Cardiac muscle cell (in vitro differentiated cells and primary cell): ENCODE results near the gene SGF29. TPM values are rescaled to one million over a fixed set of nuclear protein-coding genes. Genes with fewer than 3 reads are reported as not detected.
"Not testable (repeated sequence)": the region's sequence is repeated elsewhere in the genome, so short reads cannot be mapped to it uniquely, and the experiment has no call there.

Source experiments
- DNase-seq, 2 donors: peaks; one replicate each; pipeline versions ENCODE4 v3.0.0 to v3.0.0-alpha.2; 2010 to 2017; ENCODE audit warnings: low read depth in 1 of 2, low spot score in 1 of 2
- H3K27ac ChIP-seq: fragments of 200-600 bp; sonication (generic); 2 replicates; pipeline ENCODE4 v1.5.1; 2016
- H3K27me3 ChIP-seq: fragments of 200-600 bp; sonication (generic); 2 replicates; pipeline ENCODE4 v1.6.0; 2016; ENCODE audit warnings: control low read depth
- H3K36me3 ChIP-seq: fragments of 200-600 bp; sonication (generic); 2 replicates; pipeline ENCODE4 v1.5.1; 2016; ENCODE audit warnings: control low read depth
- H3K4me1 ChIP-seq: fragments of 200-600 bp; sonication (generic); 2 replicates; pipeline ENCODE4 v1.8.1; 2017; ENCODE audit warnings: low read depth, mild to moderate bottlenecking, mixed run types
- H3K4me3 ChIP-seq: fragments of 200-600 bp; sonication (generic); 2 replicates; pipeline ENCODE4 v1.5.1; 2016; ENCODE audit warnings: mild to moderate bottlenecking
- H3K9me3 ChIP-seq: fragments of 200-600 bp; sonication (generic); 2 replicates; pipeline ENCODE4 v1.5.1; 2017; ENCODE audit warnings: low read depth, mild to moderate bottlenecking, control low read depth
- polyA plus RNA-seq: library from polyadenylated mRNA; unstranded; fragments of >200 nt; fragmentation: Nextera tagmentation; extraction: Ambion mirVana; gene quantifications from 2 replicates; pipeline ENCODE4 v1.2.1, GENCODE V29; 2016
- total RNA-seq: library from RNA; depleted of rRNA; stranded (reverse); fragments of >200 nt; gene quantifications from 2 replicates; pipeline ENCODE4 v1.2.3, GENCODE V29; 2016
- TF ChIP-seq, protein P1 (sequence below): IDR thresholded peaks from 2 replicates; pipeline ENCODE4 v1.5.1; 2012; ENCODE audit warnings: low read depth, mild to moderate bottlenecking, low read length

The SGF29 gene
- total and polyA plus RNA-seq, 2 experiments from 2014 or later: 21.7 to 28.8 TPM

DNA sequence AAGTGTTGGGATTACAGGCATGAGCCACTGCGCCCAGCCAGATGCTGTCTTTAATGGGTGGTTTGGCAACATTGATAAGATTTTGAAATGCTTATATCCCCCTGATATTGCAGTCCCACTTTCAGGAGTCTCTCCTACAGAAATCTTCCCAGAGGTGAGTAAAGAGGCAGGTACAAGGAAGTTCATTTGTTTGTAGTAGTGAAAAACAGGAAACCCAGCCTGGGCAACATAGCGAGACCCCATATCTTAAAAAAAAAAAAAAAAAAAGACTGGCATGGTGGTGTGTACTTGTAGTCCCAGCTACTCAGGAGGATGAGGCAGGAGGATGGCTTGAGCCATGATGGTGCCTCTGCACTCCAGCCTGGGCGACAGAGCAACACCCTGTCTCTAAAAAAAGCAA, 8.7 kb upstream of the SGF29 start:
- no peaks in the 10 kb centered on the region for H3K4me1 ChIP-seq
- TF ChIP-seq, protein P1, sequence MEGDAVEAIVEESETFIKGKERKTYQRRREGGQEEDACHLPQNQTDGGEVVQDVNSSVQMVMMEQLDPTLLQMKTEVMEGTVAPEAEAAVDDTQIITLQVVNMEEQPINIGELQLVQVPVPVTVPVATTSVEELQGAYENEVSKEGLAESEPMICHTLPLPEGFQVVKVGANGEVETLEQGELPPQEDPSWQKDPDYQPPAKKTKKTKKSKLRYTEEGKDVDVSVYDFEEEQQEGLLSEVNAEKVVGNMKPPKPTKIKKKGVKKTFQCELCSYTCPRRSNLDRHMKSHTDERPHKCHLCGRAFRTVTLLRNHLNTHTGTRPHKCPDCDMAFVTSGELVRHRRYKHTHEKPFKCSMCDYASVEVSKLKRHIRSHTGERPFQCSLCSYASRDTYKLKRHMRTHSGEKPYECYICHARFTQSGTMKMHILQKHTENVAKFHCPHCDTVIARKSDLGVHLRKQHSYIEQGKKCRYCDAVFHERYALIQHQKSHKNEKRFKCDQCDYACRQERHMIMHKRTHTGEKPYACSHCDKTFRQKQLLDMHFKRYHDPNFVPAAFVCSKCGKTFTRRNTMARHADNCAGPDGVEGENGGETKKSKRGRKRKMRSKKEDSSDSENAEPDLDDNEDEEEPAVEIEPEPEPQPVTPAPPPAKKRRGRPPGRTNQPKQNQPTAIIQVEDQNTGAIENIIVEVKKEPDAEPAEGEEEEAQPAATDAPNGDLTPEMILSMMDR: no peak
- no peaks in the 10 kb centered on the region for H3K36me3 ChIP-seq
- no peak overlapping the region for H3K4me3 ChIP-seq
- H3K27ac ChIP-seq: no peak overlapping the region
- H3K9me3 ChIP-seq: no peaks in the 10 kb centered on the region
- no peak for DNase-seq
- H3K27me3 ChIP-seq: no peaks in the 10 kb centered on the region

DNA sequence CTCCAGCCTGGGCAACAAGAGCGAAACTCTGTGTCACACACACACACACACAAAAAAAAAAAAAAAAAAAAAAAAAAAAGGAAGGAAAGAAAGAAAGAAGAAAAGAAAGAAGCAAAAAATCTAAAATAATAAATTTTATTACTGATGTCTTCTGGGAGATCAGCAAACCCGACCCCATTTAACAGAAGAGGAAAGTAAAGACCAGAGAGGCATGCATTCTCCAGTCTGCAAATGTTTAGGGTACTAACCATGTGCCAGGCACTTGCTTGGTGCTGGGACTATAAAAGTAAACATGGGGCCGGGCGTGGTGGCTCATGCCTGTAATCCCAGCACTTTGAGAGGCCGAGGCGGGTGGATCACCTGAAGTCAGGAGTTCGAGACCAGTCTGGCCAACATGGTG, 7.8 kb upstream of the SGF29 start:
- not testable (repeated sequence) for DNase-seq, H3K9me3 ChIP-seq, H3K4me1 ChIP-seq, H3K27me3 ChIP-seq, H3K36me3 ChIP-seq, H3K27ac ChIP-seq, H3K4me3 ChIP-seq

DNA sequence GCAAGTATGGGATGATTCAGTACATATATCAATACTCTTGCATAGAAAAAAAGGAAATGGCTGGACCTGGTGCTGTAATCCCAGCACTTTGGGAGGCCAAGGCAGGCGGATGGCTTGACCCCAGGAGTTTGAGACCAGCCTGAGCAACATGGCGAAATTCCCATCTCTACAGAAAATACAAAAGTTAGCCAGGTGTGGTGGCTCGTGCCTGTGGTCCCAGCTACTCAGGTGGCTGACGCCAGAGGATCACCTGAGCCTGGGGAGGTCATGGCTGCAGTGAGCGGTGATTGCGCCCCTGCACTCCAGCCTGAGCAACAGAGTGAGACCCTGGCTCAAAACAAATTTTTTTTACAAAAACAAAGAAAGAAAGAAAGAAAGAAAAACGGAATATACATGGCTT, 7.1 kb upstream of the SGF29 start:
- no peak overlapping the region for H3K27ac ChIP-seq
- no peaks in the 10 kb centered on the region for H3K4me1 ChIP-seq
- no peaks in the 10 kb centered on the region for H3K9me3 ChIP-seq
- no peaks in the 10 kb centered on the region for H3K27me3 ChIP-seq
- TF ChIP-seq, protein P1: no peak
- H3K4me3 ChIP-seq: no peak overlapping the region
- no peaks in the 10 kb centered on the region for H3K36me3 ChIP-seq
- no peak for DNase-seq

DNA sequence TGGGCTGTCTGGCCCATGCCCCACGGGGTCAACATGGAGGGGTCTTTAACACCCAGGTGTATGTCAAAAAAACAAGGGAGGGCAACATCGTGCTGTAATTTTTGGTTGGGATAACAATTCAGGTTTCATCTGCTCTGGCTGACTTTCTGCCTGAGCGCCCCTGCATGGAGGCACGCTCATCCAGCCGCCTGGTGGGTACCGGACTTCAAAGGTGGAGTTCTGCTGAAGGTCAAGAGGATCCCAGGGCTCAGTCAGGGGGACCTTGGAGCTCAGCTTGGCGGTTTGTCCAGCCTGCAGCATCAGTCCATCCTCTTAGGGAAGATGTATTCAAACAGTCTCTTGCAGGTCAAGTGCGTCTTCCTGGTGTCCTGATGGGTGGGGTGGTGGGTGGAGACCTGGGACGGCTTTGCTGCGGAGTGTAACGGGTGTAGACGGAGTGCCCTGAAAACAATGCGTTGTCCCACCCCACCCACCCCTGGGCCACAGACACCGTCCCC, 5.4 kb upstream of the SGF29 start:
- Histone ChIP-seq H3K4me1 (no peaks in the 10 kb centered on the region), H3K27ac (no peak overlapping the region), H3K36me3 (no peaks in the 10 kb centered on the region), H3K27me3 (no peaks in the 10 kb centered on the region), H3K9me3 (no peaks in the 10 kb centered on the region), H3K4me3 (no peak overlapping the region)
- no peak for DNase-seq
- TF ChIP-seq, protein P1: no peak

DNA sequence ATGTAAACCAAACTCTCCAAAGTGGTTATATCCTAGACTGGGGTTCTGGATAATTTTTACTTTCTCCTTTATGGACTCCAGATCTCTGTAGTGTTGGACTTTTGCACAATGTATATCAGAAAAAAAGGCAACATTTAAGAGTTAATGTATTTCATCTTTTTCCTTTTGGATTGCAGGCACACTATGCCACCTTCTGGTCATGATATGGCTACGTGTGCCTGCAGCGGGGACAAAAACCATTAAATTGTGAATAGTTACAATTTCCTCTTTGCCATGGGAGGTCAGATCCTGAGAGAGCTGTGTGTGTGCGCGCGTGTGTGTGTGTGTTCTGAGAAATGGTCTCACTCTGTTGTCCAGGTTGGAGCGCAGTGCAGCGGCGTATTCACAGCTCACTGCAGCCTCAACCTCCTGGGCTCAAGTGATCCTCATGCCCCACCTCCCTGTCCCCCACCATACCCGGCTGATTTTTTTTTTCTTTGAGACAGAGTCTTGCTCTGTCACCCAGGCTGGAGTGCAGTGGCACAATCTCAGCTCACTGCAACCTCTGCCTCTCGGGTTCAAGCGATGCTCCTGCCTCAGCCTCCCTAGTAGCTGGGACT, 4.3 kb upstream of the SGF29 start:
- DNase-seq: peak in 1 of 2 donors; percentile 68
- no peaks in the 10 kb centered on the region for H3K36me3 ChIP-seq
- TF ChIP-seq, protein P1: peak; percentile 60
- H3K4me1 ChIP-seq: peaks cover under 1% of the 10 kb centered on the region
- H3K9me3 ChIP-seq: no peaks in the 10 kb centered on the region
- H3K27ac ChIP-seq: no peak overlapping the region
- no peaks in the 10 kb centered on the region for H3K27me3 ChIP-seq
- no peak overlapping the region for H3K4me3 ChIP-seq

DNA sequence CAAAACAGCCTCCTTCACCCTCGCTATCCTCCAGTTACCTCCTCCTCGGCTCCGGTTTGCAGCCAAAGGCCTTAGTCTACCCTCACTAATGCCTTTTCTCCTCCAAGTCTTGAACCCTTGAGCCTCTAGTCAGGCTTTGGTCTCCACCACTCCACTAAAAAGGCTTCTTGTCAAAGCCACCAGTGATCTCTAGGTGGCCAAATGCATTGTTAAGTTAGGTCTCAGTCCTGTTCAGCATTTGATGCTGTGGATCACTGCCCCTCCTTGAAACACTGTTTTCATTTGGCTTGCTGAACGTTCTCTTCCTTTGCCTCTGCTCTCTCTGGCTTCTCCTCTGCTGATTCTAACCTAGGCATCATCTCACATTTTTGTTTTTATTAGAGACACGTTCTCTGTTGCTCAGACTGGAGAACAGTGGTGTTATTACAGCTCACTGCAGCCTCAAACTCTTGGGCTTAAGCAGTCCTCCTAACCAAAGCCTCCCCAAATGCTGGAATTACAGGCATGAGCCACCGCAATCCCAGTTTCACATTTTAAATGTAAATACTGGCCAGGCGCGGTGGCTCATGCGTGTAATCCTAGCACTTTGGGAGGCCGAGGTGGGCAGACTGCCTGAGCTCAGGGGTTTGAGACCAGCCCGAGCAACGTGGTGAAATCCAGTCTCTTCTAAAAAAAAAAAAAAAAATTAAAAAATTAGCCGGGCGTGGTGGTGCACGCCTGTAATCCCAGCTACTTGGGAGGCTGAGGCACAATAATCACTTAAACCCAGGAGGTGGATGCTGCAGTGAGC, 1.1 kb downstream of the SGF29 start:
- DNase-seq: no peak
- Histone ChIP-seq H3K4me1 (peaks cover 3% of the 10 kb centered on the region), H3K27ac (no peak overlapping the region), H3K36me3 (no peaks in the 10 kb centered on the region), H3K27me3 (no peaks in the 10 kb centered on the region), H3K4me3 (peak overlapping the region; percentile 67), H3K9me3 (no peaks in the 10 kb centered on the region)
- TF ChIP-seq, protein P1: no peak
